Putamen (tissue), 1 donor: ENCODE measurements around the gene MECP2.
"Not testable (repeated sequence)": the region's sequence is repeated elsewhere in the genome, so short reads cannot be mapped to it uniquely, and the experiment has no call there.

ENCODE experiments used
- DNase-seq: peaks from one replicate; pipeline ENCODE4 v3.0.0-alpha.2; 2016; ENCODE audit warnings: low spot score

The MECP2 gene

GRCh38 chrX:154017766-154018517, 79.6 kb downstream of the MECP2 start:
- no peak for DNase-seq

GRCh38 chrX:154016366-154017076, 81.0 kb downstream of the MECP2 start:
- no peak for DNase-seq

- no peak for DNase-seq
Observed at GRCh38 chrX:154015581-154016264, 81.8 kb downstream of the MECP2 start.

GRCh38 chrX:154014429-154015380, 82.8 kb downstream of the MECP2 start:
- DNase-seq, result no peak

GRCh38 chrX:154013614-154014360, 83.7 kb downstream of the MECP2 start:
- no peak for DNase-seq

GRCh38 chrX:154013001-154013421, 84.5 kb downstream of the MECP2 start:
- no peak for DNase-seq

- peak; percentile 30 for DNase-seq
Observed at GRCh38 chrX:154012336-154012991, 85.1 kb downstream of the MECP2 start.

- no peak for DNase-seq
Observed at GRCh38 chrX:154011376-154012335, 85.9 kb downstream of the MECP2 start.

GRCh38 chrX:154010330-154011087, 87.0 kb downstream of the MECP2 start:
- DNase-seq, result no peak

- DNase-seq, result no peak
Observed at GRCh38 chrX:154008521-154008920, 89.0 kb downstream of the MECP2 start.

- no peak for DNase-seq
Observed at GRCh38 chrX:154006947-154007346, 90.6 kb downstream of the MECP2 start.

GRCh38 chrX:154004315-154004714, 93.2 kb downstream of the MECP2 start:
- DNase-seq, result no peak

- DNase-seq, result no peak
Observed at GRCh38 chrX:154002215-154002719, 95.2 kb downstream of the MECP2 start.

GRCh38 chrX:154000051-154000450, 97.5 kb downstream of the MECP2 start:
- no peak for DNase-seq

- no peak for DNase-seq
Observed at GRCh38 chrX:153999359-154000037, 98.0 kb downstream of the MECP2 start.

GRCh38 chrX:153995504-153995903, 102.0 kb downstream of the MECP2 start:
- no peak for DNase-seq

- not testable (repeated sequence) for DNase-seq
Observed at GRCh38 chrX:153994398-153994797, 103.1 kb downstream of the MECP2 start.

- no peak for DNase-seq
Observed at GRCh38 chrX:153993978-153994377, 103.5 kb downstream of the MECP2 start.
